Esophagus squamous epithelium (tissue), 4 donors: Measurements from ENCODE around the gene COL18A1.

Source experiments
- POLR2A ChIP-seq, 4 donors: fragments of 450-650 bp; IDR thresholded peaks; one replicate each; pipeline ENCODE4 v1.6.1; 2017; ENCODE audit warnings: antibody characterized with exemption in 4 of 4, mild to moderate bottlenecking in 4 of 4, moderate library complexity in 3 of 4
- TF ChIP-seq, protein P1 (sequence below), 6 experiments: fragments of 450-650 bp in 4 of 6; fragments of 200-600 bp in 2 of 6; sonication (generic) in 2 of 6; IDR thresholded peaks; one replicate each; pipeline ENCODE4 v1.5.1; 2016 to 2019; ENCODE audit warnings: antibody characterized with exemption in 6 of 6, mild to moderate bottlenecking in 4 of 6, moderate library complexity in 4 of 6

DNA sequence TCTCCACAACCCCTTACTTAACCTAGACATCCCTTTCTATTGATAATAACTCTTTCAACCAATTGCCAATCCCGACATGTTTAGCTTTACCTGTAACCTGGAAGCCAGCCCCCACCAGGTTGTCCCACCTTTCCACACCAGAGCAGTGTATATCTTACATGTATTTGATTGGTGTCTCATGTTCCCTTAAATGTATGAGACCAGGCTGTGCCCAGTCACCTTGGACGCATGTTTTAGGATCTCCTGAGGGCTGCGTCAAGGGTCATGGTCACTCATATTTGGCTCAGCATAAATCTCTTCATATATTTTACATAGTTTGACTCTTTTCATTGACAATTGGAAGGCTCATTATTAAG is 142.6 kb downstream of the COL18A1 start:
- no peak for TF ChIP-seq POLR2A (IDR thresholded peaks at IDR 0.05)
- TF ChIP-seq, protein P1, sequence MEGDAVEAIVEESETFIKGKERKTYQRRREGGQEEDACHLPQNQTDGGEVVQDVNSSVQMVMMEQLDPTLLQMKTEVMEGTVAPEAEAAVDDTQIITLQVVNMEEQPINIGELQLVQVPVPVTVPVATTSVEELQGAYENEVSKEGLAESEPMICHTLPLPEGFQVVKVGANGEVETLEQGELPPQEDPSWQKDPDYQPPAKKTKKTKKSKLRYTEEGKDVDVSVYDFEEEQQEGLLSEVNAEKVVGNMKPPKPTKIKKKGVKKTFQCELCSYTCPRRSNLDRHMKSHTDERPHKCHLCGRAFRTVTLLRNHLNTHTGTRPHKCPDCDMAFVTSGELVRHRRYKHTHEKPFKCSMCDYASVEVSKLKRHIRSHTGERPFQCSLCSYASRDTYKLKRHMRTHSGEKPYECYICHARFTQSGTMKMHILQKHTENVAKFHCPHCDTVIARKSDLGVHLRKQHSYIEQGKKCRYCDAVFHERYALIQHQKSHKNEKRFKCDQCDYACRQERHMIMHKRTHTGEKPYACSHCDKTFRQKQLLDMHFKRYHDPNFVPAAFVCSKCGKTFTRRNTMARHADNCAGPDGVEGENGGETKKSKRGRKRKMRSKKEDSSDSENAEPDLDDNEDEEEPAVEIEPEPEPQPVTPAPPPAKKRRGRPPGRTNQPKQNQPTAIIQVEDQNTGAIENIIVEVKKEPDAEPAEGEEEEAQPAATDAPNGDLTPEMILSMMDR (IDR thresholded peaks at IDR 0.05) = no peak
